HG02571 (cell line): ENCODE results near the gene IL1RAPL2.
"Not testable (repeated sequence)": the region's sequence is repeated elsewhere in the genome, so short reads cannot be mapped to it uniquely, and the experiment has no call there.

Source experiments
- ATAC-seq: cut with Tn5 transposase; IDR thresholded peaks from one replicate; pipeline ENCODE4 v1.9.1; 2021; ENCODE audit warnings: mild to moderate bottlenecking, moderate library complexity; ENCODE audit not compliant: unreplicated experiment

IL1RAPL2 gene

GRCh38 chrX:105134273-105134672 lies 568.3 kb downstream of the IL1RAPL2 start:
- ATAC-seq, result no peak

GRCh38 chrX:105136786-105137185 lies 570.8 kb downstream of the IL1RAPL2 start:
- ATAC-seq, result no peak

- ATAC-seq, result no peak
These were observed 584.0 kb downstream of the IL1RAPL2 start for GRCh38 chrX:105150036-105150435.

- no peak for ATAC-seq
These were observed 584.6 kb downstream of the IL1RAPL2 start for GRCh38 chrX:105150557-105150956.

- no peak for ATAC-seq
These were observed 601.2 kb downstream of the IL1RAPL2 start for GRCh38 chrX:105167233-105167632.

DNA sequence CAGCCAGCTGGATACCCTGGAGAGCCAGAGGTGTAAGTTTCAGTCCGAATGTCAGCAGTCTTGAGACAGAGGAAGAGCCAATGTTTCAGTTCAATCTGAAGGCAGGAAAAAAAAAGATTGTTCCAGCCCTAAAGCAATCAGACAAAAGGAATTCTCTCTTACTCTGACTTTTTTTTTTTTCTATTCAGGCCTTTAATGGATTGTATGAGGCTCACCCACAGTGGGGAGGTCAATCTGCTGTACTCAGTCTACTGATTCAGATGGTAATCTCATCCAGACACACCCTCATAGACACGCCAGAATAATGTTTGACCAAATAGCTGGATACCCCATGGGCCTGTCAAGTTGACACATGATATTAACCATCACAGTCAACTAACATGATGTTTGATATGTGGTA lies 602.6 kb downstream of the IL1RAPL2 start:
- ATAC-seq, result no peak

DNA sequence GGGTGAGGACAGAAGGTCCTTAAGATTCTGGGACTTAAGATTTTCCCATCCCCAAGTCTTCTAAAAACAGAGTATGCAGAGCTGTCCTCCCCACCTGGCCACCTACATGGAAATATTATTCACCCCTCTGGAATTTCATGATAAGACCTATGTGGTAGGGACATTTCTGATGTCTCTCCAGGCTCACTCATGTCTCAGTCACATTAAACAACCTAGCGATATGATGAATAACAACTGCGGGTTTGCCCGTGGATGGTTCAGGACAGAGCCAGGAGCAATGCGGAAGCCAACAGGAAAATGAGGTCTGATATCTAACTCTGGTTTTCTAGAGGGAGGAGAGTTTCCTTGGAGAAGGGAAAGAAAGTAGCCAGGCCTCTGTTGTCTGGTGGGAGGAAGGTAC lies 607.1 kb downstream of the IL1RAPL2 start:
- ATAC-seq, result no peak

DNA sequence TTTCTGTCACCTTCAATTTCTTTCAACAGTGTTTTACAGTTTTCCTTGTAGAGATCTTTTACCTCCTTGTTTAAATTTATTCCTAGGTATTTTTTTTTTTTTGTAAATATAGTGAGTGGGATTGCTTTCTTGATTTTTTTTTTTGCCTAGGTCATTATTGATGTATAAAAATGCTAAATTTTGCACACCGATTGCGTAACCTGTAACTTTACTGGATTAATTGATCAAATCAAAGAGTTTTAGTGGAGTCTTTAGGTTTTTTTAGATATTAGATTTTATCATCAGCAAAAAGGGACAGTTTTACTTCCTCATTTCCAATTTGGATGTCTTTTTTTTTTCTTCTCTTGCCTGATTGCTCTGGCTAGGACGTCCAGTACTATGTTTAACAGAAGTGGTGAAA lies 613.6 kb downstream of the IL1RAPL2 start:
- ATAC-seq, result no peak

- no peak for ATAC-seq
These were observed 623.1 kb downstream of the IL1RAPL2 start for GRCh38 chrX:105189093-105189492.

DNA sequence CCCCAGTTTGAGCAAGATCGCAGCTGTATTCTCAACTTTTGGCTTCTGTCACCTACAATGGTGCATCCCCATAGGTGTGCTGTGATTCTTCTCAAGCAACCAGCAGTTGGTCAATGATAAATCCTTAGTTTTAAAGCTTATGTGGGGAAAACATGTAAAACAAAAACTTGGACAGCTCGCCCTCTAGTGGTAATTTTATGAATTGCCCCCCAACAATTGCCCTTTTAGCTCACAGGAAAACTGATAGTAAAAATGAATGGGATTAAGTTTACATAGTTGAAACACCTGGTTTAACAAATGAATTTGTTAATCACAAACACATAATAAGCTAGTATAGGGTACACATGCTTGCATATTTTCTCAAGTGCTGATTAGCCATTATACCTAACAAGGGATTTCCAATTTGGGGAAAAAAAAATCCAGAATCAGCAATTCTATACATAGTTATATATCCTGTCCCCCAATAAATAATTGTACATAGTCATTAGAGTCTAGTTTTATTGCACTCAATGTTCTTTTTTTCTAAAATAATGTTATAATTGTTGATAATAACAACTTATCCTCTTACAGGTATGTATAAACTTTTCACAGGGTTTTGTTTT lies 624.4 kb downstream of the IL1RAPL2 start:
- no peak for ATAC-seq

DNA sequence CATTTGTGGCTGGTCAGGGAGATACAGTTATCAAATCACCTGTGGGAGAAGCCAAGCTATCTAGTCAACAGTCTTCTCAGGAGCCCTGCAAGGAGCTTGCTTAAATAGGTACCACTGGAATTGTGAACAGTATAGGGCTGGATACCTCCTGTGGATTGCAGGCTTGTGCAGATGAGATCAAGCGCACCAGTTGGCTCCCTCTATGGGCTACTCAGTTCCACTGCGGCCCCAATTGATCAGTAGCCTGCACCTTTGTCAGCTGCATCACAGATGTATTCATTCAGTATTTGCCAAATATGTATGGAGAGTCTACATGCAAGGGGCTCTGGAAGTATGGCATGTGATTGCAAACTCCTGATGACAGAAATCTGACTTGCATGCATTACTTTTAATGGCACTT lies 625.9 kb downstream of the IL1RAPL2 start:
- ATAC-seq, result no peak

- no peak for ATAC-seq
These were observed 643.4 kb downstream of the IL1RAPL2 start for GRCh38 chrX:105209406-105209805.

GRCh38 chrX:105210258-105210657 lies 644.3 kb downstream of the IL1RAPL2 start:
- no peak for ATAC-seq

GRCh38 chrX:105211066-105211575 lies 645.1 kb downstream of the IL1RAPL2 start:
- no peak for ATAC-seq

GRCh38 chrX:105219454-105220401 lies 653.7 kb downstream of the IL1RAPL2 start:
- ATAC-seq, result no peak

GRCh38 chrX:105220636-105221035 lies 654.6 kb downstream of the IL1RAPL2 start, which contains the start of gene TEX13A:
Gene TEX13A, minus strand, starts transcription at chrX:105220694. Its CDS starts 297 bp downstream, at chrX:105220397.
- ATAC-seq, result no peak

GRCh38 chrX:105221374-105221773 lies 655.4 kb downstream of the IL1RAPL2 start:
- no peak for ATAC-seq

DNA sequence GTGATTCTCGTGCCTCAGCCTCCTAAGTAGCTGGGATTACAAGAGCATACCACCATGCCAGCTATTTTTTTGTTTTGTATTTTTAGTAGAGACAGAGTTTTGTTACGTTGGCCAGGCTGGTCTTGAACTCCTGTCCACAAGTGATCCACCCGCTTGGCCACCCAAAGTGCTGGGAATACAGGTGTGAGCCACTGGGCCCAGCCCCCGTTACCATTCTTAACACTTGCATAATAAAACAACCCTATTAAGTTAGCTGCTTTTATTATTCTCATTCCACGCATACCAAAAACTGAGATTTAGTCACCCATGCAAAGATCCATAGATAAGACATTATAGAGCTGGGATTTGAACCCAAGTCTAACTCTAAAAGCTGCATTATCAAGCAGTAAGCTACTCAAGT lies 660.5 kb downstream of the IL1RAPL2 start:
- ATAC-seq, result no peak

DNA sequence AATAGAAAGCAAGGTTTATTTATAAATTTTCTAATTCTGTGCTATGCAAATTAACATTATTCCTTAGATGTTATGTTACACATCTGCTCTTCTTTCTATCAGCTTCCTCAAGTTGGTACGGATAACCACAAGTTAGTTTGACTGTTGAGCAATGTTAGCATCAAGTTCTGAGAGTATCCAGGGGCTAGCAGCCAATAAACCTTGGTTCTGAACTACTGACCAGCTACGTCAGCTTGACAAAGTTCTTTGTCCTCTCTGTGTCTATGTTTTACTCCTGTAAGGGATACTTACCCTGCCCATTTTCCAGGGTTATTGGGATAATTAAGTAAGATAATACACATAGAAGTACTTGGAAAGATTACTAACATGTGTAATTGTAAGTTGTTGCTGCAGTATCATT lies 662.6 kb downstream of the IL1RAPL2 start:
- no peak for ATAC-seq

- ATAC-seq, result no peak
These were observed 663.1 kb downstream of the IL1RAPL2 start for GRCh38 chrX:105229146-105229545.

- not testable (repeated sequence) for ATAC-seq
These were observed 671.4 kb downstream of the IL1RAPL2 start for GRCh38 chrX:105237407-105237806.

- no peak for ATAC-seq
These were observed 675.1 kb downstream of the IL1RAPL2 start for GRCh38 chrX:105241056-105241455.
